IMR-90 (cell line): Measurements from ENCODE around the gene ARHGAP24.

Source experiments
- BHLHE40 ChIP-seq: fragments of 150-350 bp; IDR thresholded peaks from 2 replicates; pipeline ENCODE4 v1.6.1; 2016; ENCODE audit warnings: mild to moderate bottlenecking, low read depth, low read length
- CEBPB ChIP-seq: IDR thresholded peaks from 2 replicates; pipeline ENCODE4 v1.6.1; 2012; ENCODE audit warnings: low read depth, low read length, improper control_type of control experiment
- CHD1 ChIP-seq: IDR thresholded peaks from 2 replicates; pipeline ENCODE4 v1.6.1; 2012; ENCODE audit warnings: low read depth, low read length, improper control_type of control experiment
- CTCF ChIP-seq: conservative IDR thresholded peaks from 2 replicates; pipeline ENCODE4 v1.5.1; 2012; ENCODE audit warnings: mild to moderate bottlenecking, low read depth, low read length, improper control_type of control experiment
- ELK1 ChIP-seq: fragments of 150-350 bp; IDR thresholded peaks from 2 replicates; pipeline ENCODE4 v1.6.1; 2016; ENCODE audit warnings: low read depth, mild to moderate bottlenecking, low read length, moderate library complexity, borderline replicate concordance
- FOS ChIP-seq: fragments of 150-350 bp; IDR thresholded peaks from 2 replicates; pipeline ENCODE4 v1.6.1; 2016; ENCODE audit warnings: low read depth, low read length
- MAFK ChIP-seq: IDR thresholded peaks from 2 replicates; pipeline ENCODE4 v1.6.1; 2012; ENCODE audit warnings: low read depth, low read length, improper control_type of control experiment
- MAZ ChIP-seq: IDR thresholded peaks from 2 replicates; pipeline ENCODE4 v1.6.1; 2012; ENCODE audit warnings: low read depth, mild to moderate bottlenecking, low read length, improper control_type of control experiment, moderate library complexity, borderline replicate concordance
- MXI1 ChIP-seq: IDR thresholded peaks from 2 replicates; pipeline ENCODE4 v1.6.1; 2012; ENCODE audit warnings: low read depth, mild to moderate bottlenecking, low read length, moderate library complexity, borderline replicate concordance
- POLR2A ChIP-seq: IDR thresholded peaks from 2 replicates; pipeline ENCODE4 v1.6.1; 2012; ENCODE audit warnings: mild to moderate bottlenecking, low read depth, low read length
- RAD21 ChIP-seq: IDR thresholded peaks from 2 replicates; pipeline ENCODE4 v1.6.1; 2012; ENCODE audit warnings: low read length, improper control_type of control experiment
- RCOR1 ChIP-seq: IDR thresholded peaks from 2 replicates; pipeline ENCODE4 v1.6.1; 2012; ENCODE audit warnings: mild to moderate bottlenecking, low read length, improper control_type of control experiment; ENCODE audit not compliant: insufficient replicate concordance
- RFX5 ChIP-seq: IDR thresholded peaks from 2 replicates; pipeline ENCODE4 v1.8.0; 2012; ENCODE audit warnings: low read depth, mild to moderate bottlenecking, low read length, moderate library complexity
- USF2 ChIP-seq: fragments of 150-350 bp; IDR thresholded peaks from 2 replicates; pipeline ENCODE4 v1.6.1; 2017; ENCODE audit warnings: mild to moderate bottlenecking, antibody characterized with exemption, low read length, low read depth

- no peak for TF ChIP-seq POLR2A
- no peak for TF ChIP-seq CTCF
- no peak for TF ChIP-seq BHLHE40
- TF ChIP-seq MAFK: no peak
- no peak for TF ChIP-seq RAD21
- TF ChIP-seq USF2: no peak
- no peak for TF ChIP-seq FOS
- TF ChIP-seq CEBPB: no peak
- no peak for TF ChIP-seq RCOR1
- no peak for TF ChIP-seq ELK1
- no peak for TF ChIP-seq RFX5
- TF ChIP-seq MAZ: no peak
- TF ChIP-seq MXI1: no peak
- no peak for TF ChIP-seq CHD1
Measured at GRCh38 chr4:85837439-85837733, 362.4 kb downstream of the ARHGAP24 start.
